Lower leg skin (tissue), 3 donors: Measurements from ENCODE around the gene LOXL3.

ENCODE experiments used
- POLR2A ChIP-seq, 2 donors: fragments of 450-650 bp; IDR thresholded peaks; one replicate each; pipeline ENCODE4 v1.6.1; 2016 to 2017; ENCODE audit warnings: antibody characterized with exemption in 2 of 2, mild to moderate bottlenecking in 1 of 2, moderate library complexity in 1 of 2
- TF ChIP-seq, protein P1 (sequence below), 3 donors: fragments of 450-650 bp; IDR thresholded peaks; one replicate each; pipeline ENCODE4 v1.5.1; 2016; ENCODE audit warnings: antibody characterized with exemption in 3 of 3, mild to moderate bottlenecking in 3 of 3, moderate library complexity in 2 of 3

DNA sequence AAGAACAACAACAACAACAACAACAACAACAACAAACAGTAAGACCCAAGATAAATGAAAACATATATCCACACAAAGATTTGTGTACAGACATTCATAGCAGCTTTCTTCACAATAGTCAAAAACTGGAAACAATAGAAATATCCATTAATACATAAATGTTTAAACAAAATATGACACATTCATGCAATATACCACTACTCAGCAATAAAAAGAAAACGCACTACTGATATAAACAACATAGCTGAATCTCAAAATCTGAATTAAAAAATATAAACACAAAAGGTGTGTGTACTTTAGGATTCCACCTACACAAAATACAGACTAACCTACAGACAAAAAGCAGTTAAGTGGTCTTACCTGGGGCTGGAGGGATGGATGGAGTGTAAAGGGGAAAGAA, 42.8 kb upstream of the LOXL3 start:
- TF ChIP-seq, protein P1, sequence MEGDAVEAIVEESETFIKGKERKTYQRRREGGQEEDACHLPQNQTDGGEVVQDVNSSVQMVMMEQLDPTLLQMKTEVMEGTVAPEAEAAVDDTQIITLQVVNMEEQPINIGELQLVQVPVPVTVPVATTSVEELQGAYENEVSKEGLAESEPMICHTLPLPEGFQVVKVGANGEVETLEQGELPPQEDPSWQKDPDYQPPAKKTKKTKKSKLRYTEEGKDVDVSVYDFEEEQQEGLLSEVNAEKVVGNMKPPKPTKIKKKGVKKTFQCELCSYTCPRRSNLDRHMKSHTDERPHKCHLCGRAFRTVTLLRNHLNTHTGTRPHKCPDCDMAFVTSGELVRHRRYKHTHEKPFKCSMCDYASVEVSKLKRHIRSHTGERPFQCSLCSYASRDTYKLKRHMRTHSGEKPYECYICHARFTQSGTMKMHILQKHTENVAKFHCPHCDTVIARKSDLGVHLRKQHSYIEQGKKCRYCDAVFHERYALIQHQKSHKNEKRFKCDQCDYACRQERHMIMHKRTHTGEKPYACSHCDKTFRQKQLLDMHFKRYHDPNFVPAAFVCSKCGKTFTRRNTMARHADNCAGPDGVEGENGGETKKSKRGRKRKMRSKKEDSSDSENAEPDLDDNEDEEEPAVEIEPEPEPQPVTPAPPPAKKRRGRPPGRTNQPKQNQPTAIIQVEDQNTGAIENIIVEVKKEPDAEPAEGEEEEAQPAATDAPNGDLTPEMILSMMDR (IDR thresholded peaks at IDR 0.05): no peak
- TF ChIP-seq POLR2A (IDR thresholded peaks at IDR 0.05): no peak
